PC-9 (cell line): ENCODE measurements around the gene RFXANK.

Experiments
- CTCF ChIP-seq: fragments of 200-600 bp; sonication (generic); conservative IDR thresholded peaks from 2 replicates; pipeline ENCODE4 v1.6.1; 2017; ENCODE audit warnings: mixed run types, antibody characterized with exemption, mild to moderate bottlenecking, moderate library complexity
- EZH2 ChIP-seq: fragments of 200-600 bp; sonication (generic); IDR thresholded peaks from 2 replicates; pipeline ENCODE4 v1.8.0; 2017; ENCODE audit warnings: antibody characterized with exemption, low read depth

- TF ChIP-seq CTCF, result no peak
- no peak for TF ChIP-seq EZH2
Measured at GRCh38 chr19:19155495-19156219, 36.4 kb upstream of the RFXANK start.
